HCT116 (cell line): ENCODE results near the gene SLC25A13. TPM values are rescaled to one million over a fixed set of nuclear protein-coding genes. Genes with fewer than 3 reads are reported as not detected.

Experiments
- ATAC-seq: fragments of 200-7000 bp; cut with Tn5 transposase; 2 replicates; pipeline ENCODE4 v1.9.1; 2020; ENCODE audit warnings: mild to moderate bottlenecking, moderate library complexity
- BruUV-seq: library from RNA; stranded (reverse); fragments of 400-500 nt; replicated peaks from 2 replicates; lab custom pipeline; 2021; lab: Mats Ljungman, UMichigan
- CTCF ChIA-PET: fragments of 300-600 bp; sonication (Branson Sonifier 250); formaldehyde crosslinking; loops from one replicate; lab custom pipeline; 2021; ENCODE audit warnings: antibody characterized with exemption; lab: Charles Lee
- POLR2A ChIA-PET: fragments of 300-600, 350-600 bp; sonication (Branson Sonifier 250); formaldehyde crosslinking; loops from one replicate; lab custom pipeline; 2021; ENCODE audit warnings: antibody characterized with exemption; lab: Charles Lee
- RAD21 ChIA-PET, 2 experiments: fragments of 300-600 bp; sonication (Branson Sonifier 250); formaldehyde crosslinking; loops; one replicate each; lab custom pipeline; 2023; ENCODE audit warnings: low total read pairs in 2 of 2; ENCODE audit not compliant: uncharacterized antibody in 2 of 2, unreplicated experiment in 2 of 2, low non-redundant PET in 1 of 2; lab: Charles Lee
- DNase-seq: peaks from one replicate; pipeline ENCODE4 v3.0.0-alpha.2; 2010; ENCODE audit warnings: low read depth, low spot score
- H2AFZ ChIP-seq: fragments of 200-600 bp; shearing (Covaris generic), sonication (generic); 2 replicates; pipeline ENCODE4 v1.6.1; 2017; ENCODE audit warnings: low read depth, mixed run types, mixed read lengths, antibody characterized with exemption, low read length; ENCODE audit not compliant: poor library complexity, severe bottlenecking
- H3K27ac ChIP-seq: 2 replicates; pipeline ENCODE4 v1.5.1; 2012; ENCODE audit warnings: low read depth, low read length
- H3K27me3 ChIP-seq: fragments of 200-600 bp; sonication (generic); 2 replicates; pipeline ENCODE4 v1.6.1; 2016; ENCODE audit warnings: mixed run types, low read length, mixed read lengths; ENCODE audit not compliant: insufficient read depth
- H3K36me3 ChIP-seq, 2 experiments: fragments of 200-500 bp in 1 of 2; fragments of 200-600 bp in 1 of 2; sonication (Bioruptor generic) in 1 of 2; sonication (generic) in 1 of 2; 2 replicates each; pipeline versions ENCODE4 v1.5.1 to v1.6.1; 2014 to 2016; ENCODE audit warnings: low read length in 2 of 2, inconsistent platforms in 1 of 2, mixed read lengths in 1 of 2, mixed run types in 1 of 2; ENCODE audit not compliant: insufficient read depth in 2 of 2, control insufficient read depth in 1 of 2
- H3K4me1 ChIP-seq, 2 experiments: fragments of 200-600 bp in 1 of 2; sonication (generic) in 1 of 2; 2 replicates each; pipeline versions ENCODE4 v1.5.1 to v1.6.1; 2012 to 2017; ENCODE audit warnings: low read length in 2 of 2, inconsistent platforms in 1 of 2, mild to moderate bottlenecking in 1 of 2, mixed read lengths in 1 of 2, mixed run types in 1 of 2, moderate library complexity in 1 of 2; ENCODE audit not compliant: insufficient read depth in 2 of 2, control insufficient read depth in 1 of 2
- H3K4me2 ChIP-seq: fragments of 200-600 bp; sonication (generic); 2 replicates; pipeline ENCODE4 v1.6.1; 2017; ENCODE audit warnings: mixed run types, low read length, mixed read lengths
- H3K4me3 ChIP-seq, 2 experiments: fragments of 200-600 bp in 1 of 2; sonication (generic) in 1 of 2; replicated peaks in 1 of 2; 2 replicates each; pipeline ENCODE4 v1.5.1; 2011 to 2016; ENCODE audit warnings: low read length in 2 of 2, control low read depth in 1 of 2, low read depth in 1 of 2, mild to moderate bottlenecking in 1 of 2, mixed read lengths in 1 of 2, mixed run types in 1 of 2
- H3K79me2 ChIP-seq: fragments of 200-600 bp; sonication (generic); 2 replicates; pipeline ENCODE4 v1.6.1; 2017; ENCODE audit warnings: mild to moderate bottlenecking, mixed run types, low read length, moderate library complexity, mixed read lengths; ENCODE audit not compliant: insufficient read depth
- H3K9ac ChIP-seq: fragments of 200-600 bp; sonication (generic); 2 replicates; pipeline ENCODE4 v1.6.1; 2016; ENCODE audit warnings: low read length, mixed read lengths
- H3K9me2 ChIP-seq: fragments of 200-600 bp; sonication (generic), shearing (Covaris generic); 2 replicates; pipeline ENCODE4 v1.6.1; 2017; ENCODE audit warnings: mixed run types, mild to moderate bottlenecking, moderate library complexity; ENCODE audit not compliant: insufficient read depth
- H3K9me3 ChIP-seq, 2 experiments: fragments of 200-500 bp in 1 of 2; fragments of 200-600 bp in 1 of 2; sonication (Bioruptor generic) in 1 of 2; sonication (generic) in 1 of 2; 2 replicates each; pipeline ENCODE4 v1.6.1; 2014 to 2017; ENCODE audit warnings: low read length in 2 of 2, mixed read lengths in 2 of 2, inconsistent platforms in 1 of 2, low read depth in 1 of 2, mild to moderate bottlenecking in 1 of 2, mixed run types in 1 of 2, moderate library complexity in 1 of 2; ENCODE audit not compliant: control insufficient read depth in 1 of 2, insufficient read depth in 1 of 2
- H4K20me1 ChIP-seq: fragments of 200-600 bp; sonication (generic), shearing (Covaris generic); 2 replicates; pipeline ENCODE4 v1.6.1; 2017; ENCODE audit warnings: mixed run types, mild to moderate bottlenecking, moderate library complexity; ENCODE audit not compliant: insufficient read depth
- ATF3 ChIP-seq: IDR thresholded peaks from 2 replicates; pipeline ENCODE4 v1.6.1; 2012
- CTCF ChIP-seq, 3 experiments: fragments of 200-600 bp in 1 of 3; sonication (generic) in 1 of 3; IDR thresholded peaks in 2 of 3; conservative IDR thresholded peaks in 1 of 3; 2 replicates each; pipeline ENCODE4 v1.5.1; 2012 to 2017; ENCODE audit warnings: low read depth in 2 of 3, low read length in 2 of 3, antibody characterized with exemption in 1 of 3, borderline replicate concordance in 1 of 3, control low read depth in 1 of 3, mild to moderate bottlenecking in 1 of 3, mixed read lengths in 1 of 3, mixed run types in 1 of 3, moderate library complexity in 1 of 3; ENCODE audit not compliant: insufficient read depth in 1 of 3
- FOSL1 ChIP-seq: IDR thresholded peaks from 2 replicates; pipeline ENCODE4 v1.6.1; 2012; ENCODE audit warnings: low read depth
- JUND ChIP-seq: IDR thresholded peaks from 2 replicates; pipeline ENCODE4 v1.6.1; 2012
- POLR2AphosphoS5 ChIP-seq: IDR thresholded peaks from 2 replicates; pipeline ENCODE4 v1.6.1; 2011; ENCODE audit warnings: mild to moderate bottlenecking, low read depth, low read length, moderate library complexity
- REST ChIP-seq: IDR thresholded peaks from 2 replicates; pipeline ENCODE4 v1.6.1; 2012; ENCODE audit warnings: low read depth
- SIN3A ChIP-seq: IDR thresholded peaks from 2 replicates; pipeline ENCODE4 v1.6.1; 2012; ENCODE audit warnings: low read depth
- SP1 ChIP-seq: IDR thresholded peaks from 2 replicates; pipeline ENCODE4 v1.6.1; 2012; ENCODE audit warnings: low read depth
- TCF7L2 ChIP-seq: IDR thresholded peaks from 2 replicates; pipeline ENCODE4 v1.7.0; 2011; ENCODE audit warnings: borderline replicate concordance, inconsistent platforms; ENCODE audit not compliant: insufficient read depth, insufficient read length; ENCODE audit errors: extremely low read depth
- YY1 ChIP-seq: IDR thresholded peaks from 2 replicates; pipeline ENCODE4 v1.6.1; 2011; ENCODE audit warnings: low read length, low read depth, moderate library complexity, mild to moderate bottlenecking; ENCODE audit not compliant: insufficient replicate concordance; ENCODE audit errors: extremely low read depth
- ZNF274 ChIP-seq: fragments of 200-500 bp; sonication (Bioruptor generic); IDR thresholded peaks from 2 replicates; pipeline ENCODE4 v1.6.1; 2014; ENCODE audit warnings: mild to moderate bottlenecking, low read depth, low read length, inconsistent platforms
- intact Hi-C: fragments of 100-400 bp; cut with micrococcal nuclease; formaldehyde crosslinking; loops from 2 replicates; pipeline ENCODE4 v1.10.0; 2022
- total RNA-seq: library from RNA; stranded (reverse); gene quantifications from one replicate; pipeline ENCODE4 v1.2.1, GENCODE V29; 2021; ENCODE audit not compliant: unreplicated experiment
- TF ChIP-seq, protein P1 (sequence below): IDR thresholded peaks from 2 replicates; pipeline ENCODE4 v1.6.1; 2011; ENCODE audit warnings: mild to moderate bottlenecking, low read length, moderate library complexity; ENCODE audit not compliant: insufficient replicate concordance; ENCODE audit errors: extremely low read depth

The SLC25A13 gene
- total RNA-seq, 1 experiment from 2014 or later = 19.3 TPM

DNA sequence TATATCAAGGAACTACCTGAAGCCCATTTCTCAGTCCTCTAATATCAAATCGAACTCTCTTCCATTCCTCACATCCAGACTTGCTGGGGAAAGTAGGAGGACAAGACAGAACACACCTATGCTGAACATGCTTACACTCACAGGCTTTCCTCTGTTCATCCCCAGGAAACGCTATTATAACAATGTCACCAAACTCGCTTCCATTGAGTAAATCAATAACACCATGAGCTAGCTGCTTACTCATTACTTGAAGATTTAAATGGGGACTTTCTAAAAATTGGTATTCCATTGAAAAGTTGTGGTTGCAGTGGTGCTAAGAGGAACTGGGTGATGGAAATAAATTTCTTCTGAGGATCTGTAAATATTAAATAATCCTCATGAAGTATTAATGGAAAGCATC lies 88.8 kb downstream of the SLC25A13 start:
- TSS peak; percentile 20 for BruUV-seq
- Histone ChIP-seq H4K20me1 (0 out of 2 replicates have a peak, but pooled peaks cover 5% of the 10 kb centered on the region), H3K4me3 (no peak overlapping the region), H3K9me3 (no peaks in the 10 kb centered on the region)
- no peak for TF ChIP-seq CTCF (IDR thresholded peaks at IDR 0.05 in 2 of 3, conservative IDR thresholded peaks at IDR 0.05 in 1 of 3; ENCODE audit: borderline replicate concordance in 1 of 3, insufficient read depth in 1 of 3, low read depth in 2 of 3, low read length in 2 of 3)
- no peak for TF ChIP-seq FOSL1
- TF ChIP-seq JUND = no peak
- TF ChIP-seq SP1 = no peak
- TF ChIP-seq, all 23 proteins: peak for 0
- DNase-seq = no peak
- no peaks in the 10 kb centered on the region for H3K9me2 ChIP-seq
- CTCF ChIA-PET = no interaction called here
- no peak overlapping the region for H3K27ac ChIP-seq
- H3K4me1 ChIP-seq = peaks cover 3 to 22% of the 10 kb centered on the region in 2 experiments; a peak in 3 of 4 replicates
- POLR2A ChIA-PET = no interaction called here
- H2AFZ ChIP-seq = no peak overlapping the region
- no peak overlapping the region for H3K9ac ChIP-seq
- RAD21 ChIA-PET = no interaction called here
- peaks cover 4% of the 10 kb centered on the region; the same call in 1 of the 2 replicates for H3K79me2 ChIP-seq
- H3K27me3 ChIP-seq = no peaks in the 10 kb centered on the region
- intact Hi-C loops = no loop called here
- no peak overlapping the region for H3K4me2 ChIP-seq
- 0 out of 4 replicates have a peak, but pooled peaks cover 0 to 3% of the 10 kb centered on the region in 2 experiments for H3K36me3 ChIP-seq
- ATAC-seq = no peak

DNA sequence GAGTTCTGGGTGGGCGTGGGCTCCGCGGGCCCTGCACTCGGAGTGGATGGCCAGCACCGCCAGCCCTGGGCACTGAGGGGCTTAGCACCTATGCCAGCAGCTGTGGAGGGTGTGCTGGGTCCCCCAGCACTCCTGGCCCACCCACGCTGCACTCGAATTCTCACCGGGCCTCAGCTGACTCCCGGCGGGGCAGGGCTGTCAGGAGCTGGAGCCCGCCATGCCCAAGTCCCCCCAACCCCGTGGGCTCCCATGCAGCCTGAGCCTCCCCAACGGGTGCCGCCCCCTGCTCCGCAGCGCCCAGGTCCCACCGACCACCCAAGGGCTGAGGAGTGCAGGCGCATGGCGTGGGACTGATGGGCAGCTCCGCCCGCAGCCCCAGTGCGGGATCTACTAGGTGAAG lies 93.1 kb downstream of the SLC25A13 start:
- H3K4me2 ChIP-seq = no peak overlapping the region
- H3K9me2 ChIP-seq = no peaks in the 10 kb centered on the region
- H3K36me3 ChIP-seq = no peaks in the 10 kb centered on the region
- no peak for TF ChIP-seq REST
- TF ChIP-seq, protein P1, sequence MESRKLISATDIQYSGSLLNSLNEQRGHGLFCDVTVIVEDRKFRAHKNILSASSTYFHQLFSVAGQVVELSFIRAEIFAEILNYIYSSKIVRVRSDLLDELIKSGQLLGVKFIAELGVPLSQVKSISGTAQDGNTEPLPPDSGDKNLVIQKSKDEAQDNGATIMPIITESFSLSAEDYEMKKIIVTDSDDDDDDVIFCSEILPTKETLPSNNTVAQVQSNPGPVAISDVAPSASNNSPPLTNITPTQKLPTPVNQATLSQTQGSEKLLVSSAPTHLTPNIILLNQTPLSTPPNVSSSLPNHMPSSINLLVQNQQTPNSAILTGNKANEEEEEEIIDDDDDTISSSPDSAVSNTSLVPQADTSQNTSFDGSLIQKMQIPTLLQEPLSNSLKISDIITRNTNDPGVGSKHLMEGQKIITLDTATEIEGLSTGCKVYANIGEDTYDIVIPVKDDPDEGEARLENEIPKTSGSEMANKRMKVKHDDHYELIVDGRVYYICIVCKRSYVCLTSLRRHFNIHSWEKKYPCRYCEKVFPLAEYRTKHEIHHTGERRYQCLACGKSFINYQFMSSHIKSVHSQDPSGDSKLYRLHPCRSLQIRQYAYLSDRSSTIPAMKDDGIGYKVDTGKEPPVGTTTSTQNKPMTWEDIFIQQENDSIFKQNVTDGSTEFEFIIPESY = no peak
- TF ChIP-seq TCF7L2 = no peak
- TF ChIP-seq YY1 = no peak
- TF ChIP-seq POLR2AphosphoS5 = no peak
- TF ChIP-seq ZNF274 = no peak
- no peak for TF ChIP-seq SIN3A
- TF ChIP-seq ATF3 = no peak
- TF ChIP-seq, all 23 proteins: peak for 0
- H3K4me1 ChIP-seq = no peaks in the 10 kb centered on the region
- CTCF ChIA-PET = no interaction called here
- no peaks in the 10 kb centered on the region for H3K27me3 ChIP-seq
- POLR2A ChIA-PET = no interaction called here
- no TSS peak for BruUV-seq
- intact Hi-C loops = no loop called here
- DNase-seq = no peak
- H3K9me3 ChIP-seq = no peaks in the 10 kb centered on the region
- no peak overlapping the region for H3K27ac ChIP-seq
- peaks cover 4% of the 10 kb centered on the region; the same call in 1 of the 2 replicates for H3K79me2 ChIP-seq
- RAD21 ChIA-PET = no interaction called here
- no peak overlapping the region for H2AFZ ChIP-seq
- no peak for ATAC-seq
- H3K9ac ChIP-seq = no peak overlapping the region
- no peaks in the 10 kb centered on the region for H4K20me1 ChIP-seq
- H3K4me3 ChIP-seq = no peak overlapping the region
